GM23338 (cell line): ENCODE data around the gene KRAS. TPM values are rescaled to one million over a fixed set of nuclear protein-coding genes. Genes with fewer than 3 reads are reported as not detected.

Experiments used
- ATAC-seq: fragments of 200-7000 bp; cut with Tn5 transposase; 3 replicates; pipeline ENCODE4 v1.9.1; 2020
- DNase-seq: peaks from one replicate; pipeline ENCODE4 v3.0.0-alpha.2; 2015; ENCODE audit warnings: low spot score
- H2AFZ ChIP-seq: fragments of 200-600 bp; sonication (generic); 2 replicates; pipeline ENCODE4 v1.8.0; 2016; ENCODE audit warnings: antibody characterized with exemption, mild to moderate bottlenecking, moderate library complexity
- H3F3A ChIP-seq: fragments of 200-600 bp; sonication (generic); replicated peaks from 2 replicates; pipeline ENCODE4 v1.8.0; 2017; ENCODE audit warnings: antibody characterized with exemption, mixed run types, low read depth
- H3K27ac ChIP-seq: fragments of 200-600 bp; sonication (generic); 2 replicates; pipeline ENCODE4 v1.6.1; 2016; ENCODE audit warnings: low read depth
- H3K27me3 ChIP-seq: fragments of 200-600 bp; sonication (generic); 2 replicates; pipeline ENCODE4 v1.8.0; 2016; ENCODE audit warnings: mild to moderate bottlenecking, mixed run types, moderate library complexity; ENCODE audit not compliant: insufficient read depth
- H3K36me3 ChIP-seq: fragments of 200-600 bp; sonication (generic); 2 replicates; pipeline ENCODE4 v1.8.0; 2016; ENCODE audit warnings: mild to moderate bottlenecking; ENCODE audit not compliant: insufficient read depth
- H3K4me1 ChIP-seq: fragments of 200-600 bp; sonication (generic); 2 replicates; pipeline ENCODE4 v1.8.0; 2016; ENCODE audit warnings: mild to moderate bottlenecking, moderate library complexity; ENCODE audit not compliant: insufficient read depth
- H3K4me2 ChIP-seq: fragments of 200-600 bp; sonication (generic); 2 replicates; pipeline ENCODE4 v1.7.1; 2017; ENCODE audit warnings: mixed run types
- H3K4me3 ChIP-seq: fragments of 200-600 bp; sonication (generic); 2 replicates; pipeline ENCODE4 v1.6.1; 2016; ENCODE audit warnings: mixed run types
- H3K79me2 ChIP-seq: fragments of 200-600 bp; sonication (generic); replicated peaks from 2 replicates; pipeline ENCODE4 v1.8.0; 2017; ENCODE audit warnings: mild to moderate bottlenecking; ENCODE audit not compliant: insufficient read depth
- H3K9me2 ChIP-seq: fragments of 200-600 bp; sonication (generic); 2 replicates; pipeline ENCODE4 v1.8.0; 2017; ENCODE audit not compliant: insufficient read depth
- H4K20me1 ChIP-seq: fragments of 200-600 bp; sonication (generic); replicated peaks from 2 replicates; pipeline ENCODE4 v1.8.0; 2017; ENCODE audit warnings: mild to moderate bottlenecking; ENCODE audit not compliant: insufficient read depth
- H3K27ac Mint-ChIP-seq: 2 replicates; pipeline ENCODE4 v1.8.0; 2020; ENCODE audit warnings: inconsistent platforms, mild to moderate bottlenecking, moderate library complexity, mixed read lengths
- H3K27me3 Mint-ChIP-seq: 3 replicates; pipeline ENCODE4 v1.8.0; 2022; ENCODE audit warnings: low read depth, mild to moderate bottlenecking, moderate library complexity, mixed read lengths, inconsistent platforms; ENCODE audit not compliant: insufficient read depth, poor library complexity
- H3K36me3 Mint-ChIP-seq: 3 replicates; pipeline ENCODE4 v1.8.0; 2021; ENCODE audit warnings: low read depth, mild to moderate bottlenecking, inconsistent platforms, moderate library complexity, mixed read lengths
- H3K4me1 Mint-ChIP-seq: 3 replicates; pipeline ENCODE4 v1.8.0; 2020; ENCODE audit warnings: mild to moderate bottlenecking, inconsistent platforms, mixed read lengths
- H3K4me3 Mint-ChIP-seq: 3 replicates; pipeline ENCODE4 v1.8.0; 2021; ENCODE audit warnings: moderate library complexity, mild to moderate bottlenecking, inconsistent platforms, mixed read lengths
- H3K9me3 Mint-ChIP-seq: 3 replicates; pipeline ENCODE4 v1.8.0; 2020; ENCODE audit warnings: moderate library complexity, mild to moderate bottlenecking, inconsistent platforms, mixed read lengths
- CREB1 ChIP-seq: fragments of 250-450 bp; sonication (Bioruptor Pico); IDR thresholded peaks from 2 replicates; pipeline ENCODE4 v1.5.0; 2020; ENCODE audit warnings: low read depth, mild to moderate bottlenecking, moderate library complexity
- CTCF ChIP-seq, 2 experiments: fragments of 200-600 bp in 1 of 2; sonication (generic) in 1 of 2; conservative IDR thresholded peaks; 2 replicates each; pipeline versions ENCODE4 v1.5.1 to v1.6.1; 2016 to 2017; ENCODE audit warnings: antibody characterized with exemption in 2 of 2, low read depth in 2 of 2, mild to moderate bottlenecking in 2 of 2, moderate library complexity in 1 of 2
- ETS1 ChIP-seq: IDR thresholded peaks from 2 replicates; pipeline ENCODE4 v1.6.1; 2016; ENCODE audit warnings: antibody characterized with exemption
- EZH2phosphoT487 ChIP-seq: fragments of 200-600 bp; sonication (generic); IDR thresholded peaks from one replicate; pipeline ENCODE4 v1.8.1; 2018; ENCODE audit warnings: antibody characterized with exemption; ENCODE audit not compliant: unreplicated experiment
- JUNB ChIP-seq: IDR thresholded peaks from one replicate; pipeline ENCODE4 v1.6.1; 2016; ENCODE audit warnings: antibody characterized with exemption; ENCODE audit not compliant: unreplicated experiment
- NANOG ChIP-seq: IDR thresholded peaks from 2 replicates; pipeline ENCODE4 v1.6.1; 2016; ENCODE audit warnings: antibody characterized with exemption, borderline replicate concordance
- REST ChIP-seq: IDR thresholded peaks from one replicate; pipeline ENCODE4 v1.6.1; 2018; ENCODE audit warnings: antibody characterized with exemption; ENCODE audit not compliant: unreplicated experiment
- STAT1 ChIP-seq: IDR thresholded peaks from one replicate; pipeline ENCODE4 v1.6.1; 2016; ENCODE audit warnings: antibody characterized with exemption; ENCODE audit not compliant: unreplicated experiment
- ZNF114 ChIP-seq: fragments of 250-450 bp; sonication (Bioruptor Pico); IDR thresholded peaks from 2 replicates; pipeline ENCODE4 v1.5.0; 2020; ENCODE audit warnings: mild to moderate bottlenecking, moderate library complexity
- ZNF331 ChIP-seq: fragments of 250-450 bp; sonication (Bioruptor Pico); IDR thresholded peaks from 2 replicates; pipeline ENCODE4 v1.5.0; 2020; ENCODE audit warnings: low read depth, mild to moderate bottlenecking, moderate library complexity
- polyA plus RNA-seq: library from polyadenylated mRNA; unstranded; fragments of >200 nt; fragmentation: Nextera tagmentation; extraction: Ambion mirVana; gene quantifications from 2 replicates; pipeline ENCODE4 v1.2.1, GENCODE V29; 2016
- total RNA-seq: library from RNA; depleted of rRNA; stranded (reverse); fragments of >200 nt; shearing (Covaris generic); gene quantifications from 2 replicates; pipeline ENCODE4 v1.2.3, GENCODE V29; 2014
- TF ChIP-seq, protein P1 (sequence below): fragments of 250-450 bp; sonication (Bioruptor Pico); IDR thresholded peaks from 2 replicates; pipeline ENCODE4 v1.5.0; 2020; ENCODE audit warnings: mild to moderate bottlenecking, moderate library complexity

Gene KRAS
- total and polyA plus RNA-seq, 2 experiments from 2014 or later, result 54.7 to 131 TPM

DNA sequence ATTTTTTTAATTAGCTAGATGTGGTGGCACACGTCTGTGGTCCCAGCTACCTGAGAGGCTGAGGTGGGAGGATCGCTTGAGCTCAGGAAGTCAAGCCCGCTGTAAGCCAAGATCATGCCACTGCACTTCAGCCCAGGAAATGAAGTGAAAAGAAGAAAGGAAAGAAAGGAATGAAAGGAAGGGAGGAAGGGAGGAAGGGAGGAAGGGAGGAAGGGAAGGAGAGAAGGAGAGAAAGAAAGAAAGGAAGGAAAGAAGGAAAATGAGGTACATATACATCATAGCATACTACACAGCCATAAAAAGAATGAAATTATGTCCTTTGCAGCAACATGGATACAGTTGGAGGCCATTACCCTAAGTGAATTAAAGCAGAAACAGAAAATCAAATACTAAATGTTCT lies 68.0 kb downstream of the KRAS start (continued):
- TF ChIP-seq, protein P1, sequence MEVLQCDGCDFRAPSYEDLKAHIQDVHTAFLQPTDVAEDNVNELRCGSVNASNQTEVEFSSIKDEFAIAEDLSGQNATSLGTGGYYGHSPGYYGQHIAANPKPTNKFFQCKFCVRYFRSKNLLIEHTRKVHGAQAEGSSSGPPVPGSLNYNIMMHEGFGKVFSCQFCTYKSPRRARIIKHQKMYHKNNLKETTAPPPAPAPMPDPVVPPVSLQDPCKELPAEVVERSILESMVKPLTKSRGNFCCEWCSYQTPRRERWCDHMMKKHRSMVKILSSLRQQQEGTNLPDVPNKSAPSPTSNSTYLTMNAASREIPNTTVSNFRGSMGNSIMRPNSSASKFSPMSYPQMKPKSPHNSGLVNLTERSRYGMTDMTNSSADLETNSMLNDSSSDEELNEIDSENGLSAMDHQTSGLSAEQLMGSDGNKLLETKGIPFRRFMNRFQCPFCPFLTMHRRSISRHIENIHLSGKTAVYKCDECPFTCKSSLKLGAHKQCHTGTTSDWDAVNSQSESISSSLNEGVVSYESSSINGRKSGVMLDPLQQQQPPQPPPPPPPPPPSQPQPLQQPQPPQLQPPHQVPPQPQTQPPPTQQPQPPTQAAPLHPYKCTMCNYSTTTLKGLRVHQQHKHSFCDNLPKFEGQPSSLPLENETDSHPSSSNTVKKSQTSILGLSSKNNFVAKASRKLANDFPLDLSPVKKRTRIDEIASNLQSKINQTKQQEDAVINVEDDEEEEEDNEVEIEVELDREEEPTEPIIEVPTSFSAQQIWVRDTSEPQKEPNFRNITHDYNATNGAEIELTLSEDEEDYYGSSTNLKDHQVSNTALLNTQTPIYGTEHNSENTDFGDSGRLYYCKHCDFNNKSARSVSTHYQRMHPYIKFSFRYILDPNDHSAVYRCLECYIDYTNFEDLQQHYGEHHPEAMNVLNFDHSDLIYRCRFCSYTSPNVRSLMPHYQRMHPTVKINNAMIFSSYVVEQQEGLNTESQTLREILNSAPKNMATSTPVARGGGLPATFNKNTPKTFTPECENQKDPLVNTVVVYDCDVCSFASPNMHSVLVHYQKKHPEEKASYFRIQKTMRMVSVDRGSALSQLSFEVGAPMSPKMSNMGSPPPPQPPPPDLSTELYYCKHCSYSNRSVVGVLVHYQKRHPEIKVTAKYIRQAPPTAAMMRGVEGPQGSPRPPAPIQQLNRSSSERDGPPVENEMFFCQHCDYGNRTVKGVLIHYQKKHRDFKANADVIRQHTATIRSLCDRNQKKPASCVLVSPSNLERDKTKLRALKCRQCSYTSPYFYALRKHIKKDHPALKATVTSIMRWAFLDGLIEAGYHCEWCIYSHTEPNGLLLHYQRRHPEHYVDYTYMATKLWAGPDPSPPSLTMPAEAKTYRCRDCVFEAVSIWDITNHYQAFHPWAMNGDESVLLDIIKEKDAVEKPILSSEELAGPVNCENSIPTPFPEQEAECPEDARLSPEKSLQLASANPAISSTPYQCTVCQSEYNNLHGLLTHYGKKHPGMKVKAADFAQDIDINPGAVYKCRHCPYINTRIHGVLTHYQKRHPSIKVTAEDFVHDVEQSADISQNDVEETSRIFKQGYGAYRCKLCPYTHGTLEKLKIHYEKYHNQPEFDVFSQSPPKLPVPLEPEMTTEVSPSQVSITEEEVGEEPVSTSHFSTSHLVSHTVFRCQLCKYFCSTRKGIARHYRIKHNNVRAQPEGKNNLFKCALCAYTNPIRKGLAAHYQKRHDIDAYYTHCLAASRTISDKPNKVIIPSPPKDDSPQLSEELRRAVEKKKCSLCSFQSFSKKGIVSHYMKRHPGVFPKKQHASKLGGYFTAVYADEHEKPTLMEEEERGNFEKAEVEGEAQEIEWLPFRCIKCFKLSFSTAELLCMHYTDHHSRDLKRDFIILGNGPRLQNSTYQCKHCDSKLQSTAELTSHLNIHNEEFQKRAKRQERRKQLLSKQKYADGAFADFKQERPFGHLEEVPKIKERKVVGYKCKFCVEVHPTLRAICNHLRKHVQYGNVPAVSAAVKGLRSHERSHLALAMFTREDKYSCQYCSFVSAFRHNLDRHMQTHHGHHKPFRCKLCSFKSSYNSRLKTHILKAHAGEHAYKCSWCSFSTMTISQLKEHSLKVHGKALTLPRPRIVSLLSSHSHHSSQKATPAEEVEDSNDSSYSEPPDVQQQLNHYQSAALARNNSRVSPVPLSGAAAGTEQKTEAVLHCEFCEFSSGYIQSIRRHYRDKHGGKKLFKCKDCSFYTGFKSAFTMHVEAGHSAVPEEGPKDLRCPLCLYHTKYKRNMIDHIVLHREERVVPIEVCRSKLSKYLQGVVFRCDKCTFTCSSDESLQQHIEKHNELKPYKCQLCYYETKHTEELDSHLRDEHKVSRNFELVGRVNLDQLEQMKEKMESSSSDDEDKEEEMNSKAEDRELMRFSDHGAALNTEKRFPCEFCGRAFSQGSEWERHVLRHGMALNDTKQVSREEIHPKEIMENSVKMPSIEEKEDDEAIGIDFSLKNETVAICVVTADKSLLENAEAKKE, result no peak
- TF ChIP-seq CTCF (conservative IDR thresholded peaks at IDR 0.05; ENCODE audit: low read depth in 2 of 2) (no peak), ETS1 (no peak)

GRCh38 chr12:25162866-25163265 lies 87.9 kb downstream of the KRAS start:
- Histone ChIP-seq H2AFZ (no peak overlapping the region), H3K36me3 (no peaks in the 10 kb centered on the region), H3K4me3 (no peak overlapping the region), H3K27ac (no peak overlapping the region), H3K27me3 (no peaks in the 10 kb centered on the region), H4K20me1 (no peaks in the 10 kb centered on the region; the same call in 1 of the 2 replicates), H3F3A (no peaks in the 10 kb centered on the region), H3K4me2 (no peak overlapping the region), H3K79me2 (no peaks in the 10 kb centered on the region), H3K9me2 (no peaks in the 10 kb centered on the region), H3K4me1 (peaks cover 3% of the 10 kb centered on the region; the same call in 1 of the 2 replicates)
- DNase-seq (no peak), ATAC-seq (no peak)
- H3K27me3 Mint-ChIP-seq, result no peaks in the 10 kb centered on the region
- H3K36me3 Mint-ChIP-seq, result no peaks in the 10 kb centered on the region
- H3K9me3 Mint-ChIP-seq, result no peaks in the 10 kb centered on the region
- no peak overlapping the region for H3K4me3 Mint-ChIP-seq
- H3K4me1 Mint-ChIP-seq, result no peaks in the 10 kb centered on the region
- no peak overlapping the region for H3K27ac Mint-ChIP-seq
- no peak for TF ChIP-seq ZNF114
- no peak for TF ChIP-seq REST
- no peak for TF ChIP-seq JUNB
- TF ChIP-seq ZNF331 (CRISPR knock-in tag), result no peak
- no peak for TF ChIP-seq NANOG
- no peak for TF ChIP-seq CTCF (conservative IDR thresholded peaks at IDR 0.05; ENCODE audit: low read depth in 2 of 2)
- TF ChIP-seq CREB1 (CRISPR knock-in tag), result no peak
- TF ChIP-seq STAT1, result no peak
- TF ChIP-seq EZH2phosphoT487, result no peak
